Loucy (cell line): Measurements from ENCODE around the gene LCE1F.

Experiments
- EZH2phosphoT487 ChIP-seq: fragments of 200-600 bp; IDR thresholded peaks from 2 replicates; pipeline ENCODE4 v1.6.1; 2018; ENCODE audit warnings: antibody characterized with exemption, mild to moderate bottlenecking, moderate library complexity, borderline replicate concordance
- TF ChIP-seq, protein P1 (sequence below): fragments of 200-600 bp; sonication (generic); conservative IDR thresholded peaks from 2 replicates; pipeline ENCODE4 v1.5.1; 2014; ENCODE audit warnings: mild to moderate bottlenecking, antibody characterized with exemption, low read length

DNA sequence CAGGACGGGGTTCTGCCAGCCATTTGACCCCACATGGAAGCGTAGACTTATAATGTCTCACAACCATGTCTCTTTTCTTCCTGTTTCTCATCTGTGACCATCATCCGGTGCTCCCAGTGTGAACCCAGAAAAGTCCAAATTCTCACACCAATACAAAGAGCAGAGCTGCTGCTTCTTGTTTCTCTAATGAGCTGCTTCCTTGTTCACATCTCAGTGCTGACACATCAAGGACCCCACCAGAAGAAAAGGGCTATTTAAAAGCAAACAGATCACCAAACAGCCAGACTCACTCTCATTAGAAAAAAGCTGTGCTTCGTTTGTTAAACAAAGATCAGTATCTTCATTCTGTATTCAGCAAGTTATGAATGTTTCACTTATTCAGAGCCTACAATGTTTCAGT is 20.7 kb downstream of the LCE1F start:
- TF ChIP-seq, protein P1, sequence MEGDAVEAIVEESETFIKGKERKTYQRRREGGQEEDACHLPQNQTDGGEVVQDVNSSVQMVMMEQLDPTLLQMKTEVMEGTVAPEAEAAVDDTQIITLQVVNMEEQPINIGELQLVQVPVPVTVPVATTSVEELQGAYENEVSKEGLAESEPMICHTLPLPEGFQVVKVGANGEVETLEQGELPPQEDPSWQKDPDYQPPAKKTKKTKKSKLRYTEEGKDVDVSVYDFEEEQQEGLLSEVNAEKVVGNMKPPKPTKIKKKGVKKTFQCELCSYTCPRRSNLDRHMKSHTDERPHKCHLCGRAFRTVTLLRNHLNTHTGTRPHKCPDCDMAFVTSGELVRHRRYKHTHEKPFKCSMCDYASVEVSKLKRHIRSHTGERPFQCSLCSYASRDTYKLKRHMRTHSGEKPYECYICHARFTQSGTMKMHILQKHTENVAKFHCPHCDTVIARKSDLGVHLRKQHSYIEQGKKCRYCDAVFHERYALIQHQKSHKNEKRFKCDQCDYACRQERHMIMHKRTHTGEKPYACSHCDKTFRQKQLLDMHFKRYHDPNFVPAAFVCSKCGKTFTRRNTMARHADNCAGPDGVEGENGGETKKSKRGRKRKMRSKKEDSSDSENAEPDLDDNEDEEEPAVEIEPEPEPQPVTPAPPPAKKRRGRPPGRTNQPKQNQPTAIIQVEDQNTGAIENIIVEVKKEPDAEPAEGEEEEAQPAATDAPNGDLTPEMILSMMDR = no peak
- TF ChIP-seq EZH2phosphoT487 = no peak
